ENCODE results near the gene GPR84. TPM values are rescaled to one million over a fixed set of nuclear protein-coding genes. Genes with fewer than 3 reads are reported as not detected.
A peak's percentile ranks its signal among the peaks of the same experiment; 100 is the strongest.

GPR84 gene
- total and polyA plus RNA-seq, 2 experiments from 2014 or later: not detected

- TF ChIP-seq ZNF462 (CRISPR knock-in tag; IDR thresholded peaks at IDR 0.05) (no peak), ZNF331 (CRISPR knock-in tag; IDR thresholded peaks at IDR 0.05; ENCODE audit: low read depth) (no peak), EZH2 (IDR thresholded peaks at IDR 0.05; ENCODE audit: low read depth, unreplicated experiment) (no peak)
Measured at GRCh38 chr12:54369597-54370131, 5.4 kb upstream of the GPR84 start (continued).

GRCh38 chr12:54368709-54369596 lies 4.7 kb upstream of the GPR84 start:
- Histone ChIP-seq H3K4me3 (peak overlapping the region; percentile 65), H3K9me2 (ENCODE audit: insufficient read depth) (no peaks in the 10 kb centered on the region), H3K79me2 (replicated peaks; ENCODE audit: insufficient read depth) (no peaks in the 10 kb centered on the region), H2AFZ (peak overlapping the region; percentile 43; the same call in 1 of the 2 replicates), H3K4me2 (peak overlapping the region; percentile 91), H3F3A (replicated peaks; ENCODE audit: low read depth) (peaks cover 4% of the 10 kb centered on the region), H3K36me3 (ENCODE audit: insufficient read depth) (no peaks in the 10 kb centered on the region), H3K4me1 (ENCODE audit: insufficient read depth) (peaks cover 14% of the 10 kb centered on the region), H3K27me3 (ENCODE audit: insufficient read depth) (peaks cover 41% of the 10 kb centered on the region), H4K20me1 (replicated peaks; ENCODE audit: insufficient read depth) (no peaks in the 10 kb centered on the region), H3K27ac (ENCODE audit: low read depth) (no peak overlapping the region)
- no peaks in the 10 kb centered on the region for H3K9me3 Mint-ChIP-seq
- peak; percentile 51 for ATAC-seq
- no peak overlapping the region for H3K27ac Mint-ChIP-seq
- H3K4me1 Mint-ChIP-seq: peaks cover 29% of the 10 kb centered on the region
- peaks cover 13% of the 10 kb centered on the region for H3K36me3 Mint-ChIP-seq (ENCODE audit: low read depth)
- TF ChIP-seq CTCF (conservative IDR thresholded peaks at IDR 0.05; ENCODE audit: low read depth in 2 of 2) (peak; percentile 88 to 89), ZNF114 (CRISPR knock-in tag; IDR thresholded peaks at IDR 0.05) (no peak), ZNF331 (CRISPR knock-in tag; IDR thresholded peaks at IDR 0.05; ENCODE audit: low read depth) (no peak), STAT1 (IDR thresholded peaks at IDR 0.05; ENCODE audit: unreplicated experiment) (no peak), EZH2 (IDR thresholded peaks at IDR 0.05; ENCODE audit: low read depth, unreplicated experiment) (no peak), ETS1 (IDR thresholded peaks at IDR 0.05) (no peak), EZH2phosphoT487 (IDR thresholded peaks at IDR 0.05; ENCODE audit: unreplicated experiment) (no peak)
- peaks cover 26% of the 10 kb centered on the region for H3K27me3 Mint-ChIP-seq (ENCODE audit: insufficient read depth, low read depth, poor library complexity)
- peak overlapping the region; percentile 68 for H3K4me3 Mint-ChIP-seq
- DNase-seq (ENCODE audit: low spot score): peak; percentile 91
